Gastrocnemius medialis (tissue), 4 donors: ENCODE data around the gene PKM. TPM values are rescaled to one million over a fixed set of nuclear protein-coding genes. Genes with fewer than 3 reads are reported as not detected.
A peak's percentile ranks its signal among the peaks of the same experiment; 100 is the strongest.

Experiments used
- ATAC-seq, 2 donors: fragments of 150-250 bp; one replicate each; pipeline ENCODE4 v1.9.1; 2016
- DNase-seq, 2 donors: peaks; one replicate each; pipeline ENCODE4 v3.0.0-alpha.2; 2019
- H3K27ac ChIP-seq, 4 donors: fragments of 200-600 bp; sonication (generic); 1 replicate in 1 of 4; 2 replicates in 3 of 4; pipeline ENCODE4 v1.5.1; 2016 to 2018; ENCODE audit warnings: mild to moderate bottlenecking in 2 of 4, moderate library complexity in 1 of 4
- H3K27me3 ChIP-seq, 3 donors: fragments of 200-600 bp; sonication (generic) in 2 of 3; 1 replicate in 1 of 3; 2 replicates in 2 of 3; pipeline versions ENCODE4 v1.5.1 to v1.6.0; 2016 to 2019; ENCODE audit warnings: mild to moderate bottlenecking in 1 of 3, moderate library complexity in 1 of 3
- H3K36me3 ChIP-seq, 2 donors: fragments of 200-600 bp; sonication (generic) in 1 of 2; one replicate each; pipeline ENCODE4 v1.5.1; 2017 to 2018
- H3K4me1 ChIP-seq, 2 donors: fragments of 200-600 bp; sonication (generic) in 1 of 2; one replicate each; pipeline ENCODE4 v1.5.1; 2016 to 2017; ENCODE audit warnings: mild to moderate bottlenecking in 2 of 2
- H3K4me3 ChIP-seq, 4 donors: fragments of 200-600 bp; sonication (generic) in 3 of 4; 1 replicate in 1 of 4; 2 replicates in 3 of 4; pipeline ENCODE4 v1.5.1; 2016 to 2019; ENCODE audit warnings: mild to moderate bottlenecking in 2 of 4
- H3K9me3 ChIP-seq, 3 donors: fragments of 200-600 bp; sonication (generic) in 2 of 3; 1 replicate in 1 of 3; 2 replicates in 2 of 3; pipeline ENCODE4 v1.5.1; 2016 to 2019
- POLR2A ChIP-seq, 2 donors: fragments of 450-650 bp; IDR thresholded peaks; one replicate each; pipeline ENCODE4 v1.6.1; 2017; ENCODE audit warnings: antibody characterized with exemption in 2 of 2, mild to moderate bottlenecking in 2 of 2, moderate library complexity in 2 of 2
- in situ Hi-C, 4 donors: fragments of 200-750 bp; cut with MboI; loops; one replicate each; pipeline versions ENCODE4 v1.15.0 to v1.8.0; 2017; ENCODE audit warnings: low sequenced_read_pairs in 4 of 4
- intact Hi-C: fragments of 100-400 bp; cut with DNase I; formaldehyde crosslinking; loops from one replicate; pipeline ENCODE4 v1.15.1; 2023; ENCODE audit warnings: low total_unique reads
- total RNA-seq, 4 donors: library from RNA; depleted of rRNA; stranded (reverse); fragments of >200 nt; gene quantifications; one replicate each; pipeline versions ENCODE4 v1.1.0 to v1.2.3, GENCODE V29; 2016
- TF ChIP-seq, protein P1 (sequence below), 5 experiments: fragments of 450-650 bp in 3 of 5; fragments of 200-600 bp in 2 of 5; sonication (generic) in 2 of 5; IDR thresholded peaks in 4 of 5; conservative IDR thresholded peaks in 1 of 5; 1 replicate in 4 of 5; 2 replicates in 1 of 5; pipeline ENCODE4 v1.5.1; 2016 to 2019; ENCODE audit warnings: antibody characterized with exemption in 5 of 5, mild to moderate bottlenecking in 3 of 5, moderate library complexity in 3 of 5

The PKM gene
- total RNA-seq, 4 donors from 2014 or later, result 691 to 946 (median 810) TPM

- H3K9me3 ChIP-seq, result no peaks in the 10 kb centered on the region
- no peaks in the 10 kb centered on the region for H3K27me3 ChIP-seq
- intact Hi-C loops (no loop called here), in situ Hi-C loops (loop anchor here in 3 of 4 donors (5.0 to 10.0 kb wide), 2 partner anchors 69 to 71 kb away; partner anchors contain the start of gene PARP6 (in 3 of the 3))
- peaks cover 0 to 79% of the 10 kb centered on the region in 2 donors for H3K36me3 ChIP-seq
- TF ChIP-seq, protein P1, sequence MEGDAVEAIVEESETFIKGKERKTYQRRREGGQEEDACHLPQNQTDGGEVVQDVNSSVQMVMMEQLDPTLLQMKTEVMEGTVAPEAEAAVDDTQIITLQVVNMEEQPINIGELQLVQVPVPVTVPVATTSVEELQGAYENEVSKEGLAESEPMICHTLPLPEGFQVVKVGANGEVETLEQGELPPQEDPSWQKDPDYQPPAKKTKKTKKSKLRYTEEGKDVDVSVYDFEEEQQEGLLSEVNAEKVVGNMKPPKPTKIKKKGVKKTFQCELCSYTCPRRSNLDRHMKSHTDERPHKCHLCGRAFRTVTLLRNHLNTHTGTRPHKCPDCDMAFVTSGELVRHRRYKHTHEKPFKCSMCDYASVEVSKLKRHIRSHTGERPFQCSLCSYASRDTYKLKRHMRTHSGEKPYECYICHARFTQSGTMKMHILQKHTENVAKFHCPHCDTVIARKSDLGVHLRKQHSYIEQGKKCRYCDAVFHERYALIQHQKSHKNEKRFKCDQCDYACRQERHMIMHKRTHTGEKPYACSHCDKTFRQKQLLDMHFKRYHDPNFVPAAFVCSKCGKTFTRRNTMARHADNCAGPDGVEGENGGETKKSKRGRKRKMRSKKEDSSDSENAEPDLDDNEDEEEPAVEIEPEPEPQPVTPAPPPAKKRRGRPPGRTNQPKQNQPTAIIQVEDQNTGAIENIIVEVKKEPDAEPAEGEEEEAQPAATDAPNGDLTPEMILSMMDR (IDR thresholded peaks at IDR 0.05 in 4 of 5, conservative IDR thresholded peaks at IDR 0.05 in 1 of 5), result no peak
- no peak for TF ChIP-seq POLR2A (IDR thresholded peaks at IDR 0.05)
- peak overlapping the region; percentile 82 to 96 (median 92) for H3K27ac ChIP-seq
- DNase-seq (peak; percentile 63 to 73), ATAC-seq (peak; percentile 4 to 37)
- no peak overlapping the region for H3K4me3 ChIP-seq
- H3K4me1 ChIP-seq, result peaks cover 53% of the 10 kb centered on the region in 2 donors
Observed at GRCh38 chr15:72203507-72203837, 27.5 kb downstream of the PKM start.

DNA sequence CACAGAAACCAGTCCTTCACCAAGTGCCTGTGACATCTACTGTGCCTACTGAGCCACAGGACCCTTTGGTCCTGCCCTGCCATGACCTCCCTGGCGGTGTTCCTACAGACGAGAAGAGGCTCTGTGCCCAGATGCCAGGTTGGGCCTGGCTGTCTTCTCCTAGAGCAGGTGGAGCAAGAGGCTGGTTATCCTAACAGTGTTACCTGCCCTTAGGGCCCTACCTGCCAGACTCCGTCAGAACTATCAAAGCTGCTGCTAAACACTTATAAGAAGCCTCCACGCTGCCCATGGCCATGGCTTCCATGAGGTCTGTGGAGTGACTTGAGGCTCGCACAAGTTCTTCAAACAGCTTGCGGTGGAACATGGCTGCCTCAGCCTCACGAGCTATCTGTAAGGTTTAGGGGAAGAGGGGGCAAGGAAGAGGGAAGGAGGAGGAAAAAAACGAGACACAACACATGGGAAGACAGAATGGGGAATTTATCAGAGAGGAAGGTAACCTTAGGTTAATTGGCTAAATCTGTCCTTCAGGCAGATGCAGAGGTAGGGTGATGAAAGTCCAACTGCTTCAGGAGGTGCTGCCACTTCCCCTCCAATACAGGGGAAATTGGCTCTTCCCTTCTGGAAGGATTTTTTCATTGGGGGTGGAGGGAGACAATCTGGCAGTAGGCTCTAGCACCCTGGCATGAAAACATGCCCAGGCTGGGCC, 28.0 kb downstream of the PKM start:
- DNase-seq (peak in 1 of 2 donors; percentile 62), ATAC-seq (peak in 1 of 2 donors; percentile 2)
- TF ChIP-seq POLR2A (IDR thresholded peaks at IDR 0.05), result no peak
- TF ChIP-seq, protein P1 (IDR thresholded peaks at IDR 0.05 in 4 of 5, conservative IDR thresholded peaks at IDR 0.05 in 1 of 5), result no peak
- in situ Hi-C loops, result loop anchor here in 3 of 4 donors (5.0 to 10.0 kb wide), 2 partner anchors 69 to 72 kb away; partner anchors contain the start of gene PARP6 (in 3 of the 3)
- Histone ChIP-seq H3K9me3 (no peaks in the 10 kb centered on the region), H3K4me1 (peaks cover 53% of the 10 kb centered on the region in 2 donors), H3K36me3 (peaks cover 0 to 74% of the 10 kb centered on the region in 2 donors), H3K27ac (peak overlapping the region; percentile 82 to 96 (median 92)), H3K4me3 (no peak overlapping the region), H3K27me3 (no peaks in the 10 kb centered on the region)
- intact Hi-C loops, result no loop called here

GRCh38 chr15:72202302-72202701, 28.7 kb downstream of the PKM start:
- Histone ChIP-seq H3K27me3 (no peaks in the 10 kb centered on the region), H3K9me3 (no peaks in the 10 kb centered on the region), H3K36me3 (peaks cover 0 to 68% of the 10 kb centered on the region in 2 donors), H3K4me3 (no peak overlapping the region), H3K27ac (peak overlapping the region; percentile 82 to 96 (median 92)), H3K4me1 (peaks cover 53% of the 10 kb centered on the region in 2 donors)
- intact Hi-C loops (no loop called here), in situ Hi-C loops (loop anchor here in 3 of 4 donors (5.0 to 10.0 kb wide), 2 partner anchors 70 to 72 kb away; partner anchors contain the start of gene PARP6 (in 3 of the 3))
- ATAC-seq, result no peak
- DNase-seq, result no peak
- no peak for TF ChIP-seq POLR2A (IDR thresholded peaks at IDR 0.05)

DNA sequence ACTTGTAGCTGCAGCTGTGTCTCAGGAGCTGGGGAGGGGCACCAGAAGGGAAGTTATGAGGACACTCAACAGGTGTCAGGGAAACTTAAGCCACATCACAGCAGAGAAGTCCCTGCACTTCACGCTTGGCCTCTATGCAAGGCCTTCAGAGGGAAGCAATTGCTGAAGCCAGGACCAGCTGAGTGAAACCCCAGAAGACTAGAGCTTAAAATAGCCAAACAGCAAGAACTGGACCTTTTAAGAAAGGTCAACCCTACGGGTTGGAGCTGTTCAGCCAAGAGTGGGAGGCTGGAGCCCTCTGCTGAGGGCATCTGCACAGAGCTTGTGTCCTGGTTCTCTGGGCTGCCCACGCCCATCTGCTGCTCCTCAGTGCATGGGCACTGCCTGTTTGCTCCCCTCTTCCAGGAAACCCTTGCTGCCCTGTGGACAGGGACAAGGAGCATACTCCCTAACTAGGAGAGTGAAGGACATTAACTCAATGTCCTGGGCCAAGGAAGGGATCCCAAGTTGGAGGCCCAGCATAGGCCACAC, 29.5 kb downstream of the PKM start:
- intact Hi-C loops (loop anchor here (1.0 to 2.0 kb wide), 3 partner anchors 21 to 71 kb away; partner anchors contain the start of genes PARP6 and PKM), in situ Hi-C loops (loop anchor here in 3 of 4 donors (5.0 to 10.0 kb wide), 2 partner anchors 71 to 73 kb away; partner anchors contain the start of gene PARP6 (in 3 of the 3))

More for the DNA sequence above, 29.5 kb downstream of the PKM start:
- peak; percentile 80 to 83 for ATAC-seq
- peaks cover 53% of the 10 kb centered on the region in 2 donors for H3K4me1 ChIP-seq
- H3K4me3 ChIP-seq, result no peak overlapping the region
- H3K27ac ChIP-seq, result peak overlapping the region; percentile 82 to 96 (median 92)
- TF ChIP-seq, protein P1 (IDR thresholded peaks at IDR 0.05 in 4 of 5, conservative IDR thresholded peaks at IDR 0.05 in 1 of 5), result peak in 1 of 5 experiments; percentile 18
- peak in 1 of 2 donors; percentile 18 for TF ChIP-seq POLR2A (IDR thresholded peaks at IDR 0.05)
- DNase-seq, result peak; percentile 71 to 93
- no peaks in the 10 kb centered on the region for H3K27me3 ChIP-seq
- peaks cover 0 to 59% of the 10 kb centered on the region in 2 donors for H3K36me3 ChIP-seq
- no peaks in the 10 kb centered on the region for H3K9me3 ChIP-seq
